Epithelial cell of esophagus (primary cell): ENCODE results near the gene IGF1R.

Source experiments
- DNase-seq: peaks from one replicate; pipeline ENCODE4 v3.0.0; 2010; ENCODE audit warnings: low read depth
- H3K4me3 ChIP-seq: 2 replicates; pipeline ENCODE4 v1.5.1; 2011; ENCODE audit warnings: mild to moderate bottlenecking, low read length, control low read depth
- CTCF ChIP-seq: IDR thresholded peaks from 2 replicates; pipeline ENCODE4 v1.5.1; 2011; ENCODE audit warnings: low read depth, mild to moderate bottlenecking, low read length, control low read depth, inconsistent platforms; ENCODE audit not compliant: insufficient read depth; ENCODE audit errors: missing control alignments

The IGF1R gene

GRCh38 chr15:98977441-98977840 is 329.1 kb downstream of the IGF1R start:
- no peak for DNase-seq
- no peak overlapping the region for H3K4me3 ChIP-seq
- no peak for TF ChIP-seq CTCF

GRCh38 chr15:98978153-98978552 is 329.8 kb downstream of the IGF1R start:
- TF ChIP-seq CTCF: no peak
- DNase-seq: no peak

GRCh38 chr15:98980899-98981228 is 332.5 kb downstream of the IGF1R start:
- no peak for TF ChIP-seq CTCF
- H3K4me3 ChIP-seq: no peak overlapping the region
- DNase-seq: no peak

More at GRCh38 chr15:98978153-98978552, 329.8 kb downstream of the IGF1R start:
- H3K4me3 ChIP-seq: no peak overlapping the region

GRCh38 chr15:98981851-98982722 is 333.7 kb downstream of the IGF1R start:
- peak; percentile 40 for DNase-seq
- TF ChIP-seq CTCF: no peak
- H3K4me3 ChIP-seq: no peak overlapping the region

GRCh38 chr15:98983334-98983733 is 335.0 kb downstream of the IGF1R start:
- peak; percentile 82 for DNase-seq
- TF ChIP-seq CTCF: no peak
- H3K4me3 ChIP-seq: no peak overlapping the region

- no peak for DNase-seq
- H3K4me3 ChIP-seq: no peak overlapping the region
- TF ChIP-seq CTCF: no peak
These were observed 337.9 kb downstream of the IGF1R start for GRCh38 chr15:98986281-98986680.

GRCh38 chr15:98994892-98995291 is 346.6 kb downstream of the IGF1R start:
- no peak for TF ChIP-seq CTCF
- DNase-seq: no peak
- no peak overlapping the region for H3K4me3 ChIP-seq
